IMR-90 (cell line): ENCODE data around the gene IMPDH1.

Experiments used
- BHLHE40 ChIP-seq: fragments of 150-350 bp; IDR thresholded peaks from 2 replicates; pipeline ENCODE4 v1.6.1; 2016; ENCODE audit warnings: mild to moderate bottlenecking, low read depth, low read length
- CEBPB ChIP-seq: IDR thresholded peaks from 2 replicates; pipeline ENCODE4 v1.6.1; 2012; ENCODE audit warnings: low read depth, low read length, improper control_type of control experiment
- CHD1 ChIP-seq: IDR thresholded peaks from 2 replicates; pipeline ENCODE4 v1.6.1; 2012; ENCODE audit warnings: low read depth, low read length, improper control_type of control experiment
- MAZ ChIP-seq: IDR thresholded peaks from 2 replicates; pipeline ENCODE4 v1.6.1; 2012; ENCODE audit warnings: low read depth, mild to moderate bottlenecking, low read length, improper control_type of control experiment, moderate library complexity, borderline replicate concordance
- NFE2L2 ChIP-seq: fragments of 150-350 bp; IDR thresholded peaks from 2 replicates; pipeline ENCODE4 v1.6.1; 2016; ENCODE audit warnings: low read depth, mild to moderate bottlenecking, low read length
- POLR2A ChIP-seq: IDR thresholded peaks from 2 replicates; pipeline ENCODE4 v1.6.1; 2012; ENCODE audit warnings: mild to moderate bottlenecking, low read depth, low read length
- RAD21 ChIP-seq: IDR thresholded peaks from 2 replicates; pipeline ENCODE4 v1.6.1; 2012; ENCODE audit warnings: low read length, improper control_type of control experiment
- RCOR1 ChIP-seq: IDR thresholded peaks from 2 replicates; pipeline ENCODE4 v1.6.1; 2012; ENCODE audit warnings: mild to moderate bottlenecking, low read length, improper control_type of control experiment; ENCODE audit not compliant: insufficient replicate concordance
- RFX5 ChIP-seq: IDR thresholded peaks from 2 replicates; pipeline ENCODE4 v1.8.0; 2012; ENCODE audit warnings: low read depth, mild to moderate bottlenecking, low read length, moderate library complexity
- SMC3 ChIP-seq: fragments of 150-350 bp; IDR thresholded peaks from 2 replicates; pipeline ENCODE4 v1.6.1; 2016; ENCODE audit warnings: low read depth, mild to moderate bottlenecking, antibody characterized with exemption, low read length, moderate library complexity
- TF ChIP-seq, protein P1 (sequence below): conservative IDR thresholded peaks from 2 replicates; pipeline ENCODE4 v1.5.1; 2012; ENCODE audit warnings: mild to moderate bottlenecking, low read depth, low read length, improper control_type of control experiment
- TF ChIP-seq, protein P2 (sequence below): fragments of 150-350 bp; IDR thresholded peaks from 2 replicates; pipeline ENCODE4 v1.6.1; 2016; ENCODE audit warnings: low read depth, mild to moderate bottlenecking, low read length, moderate library complexity, borderline replicate concordance
- TF ChIP-seq, protein P3 (sequence below): fragments of 150-350 bp; IDR thresholded peaks from 2 replicates; pipeline ENCODE4 v1.6.1; 2017; ENCODE audit warnings: mild to moderate bottlenecking, antibody characterized with exemption, low read length, low read depth

DNA sequence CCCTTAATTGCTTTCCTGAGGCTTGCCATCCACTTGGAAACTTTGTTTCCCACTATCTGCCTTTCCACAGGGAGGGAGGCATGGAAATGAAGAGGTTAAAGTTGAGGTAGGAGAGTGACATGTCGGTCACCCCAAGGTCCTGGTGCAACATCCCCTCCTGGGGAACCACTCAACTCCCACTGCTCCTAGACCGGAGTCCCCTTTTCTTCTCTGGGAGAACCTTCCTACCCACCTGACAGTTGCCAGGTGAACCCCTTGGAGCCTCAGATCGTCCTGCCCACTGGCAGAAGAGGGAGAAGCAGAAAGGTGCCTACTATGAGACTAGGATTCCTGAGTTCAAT, 21.7 kb downstream of the IMPDH1 start:
- TF ChIP-seq, protein P1, sequence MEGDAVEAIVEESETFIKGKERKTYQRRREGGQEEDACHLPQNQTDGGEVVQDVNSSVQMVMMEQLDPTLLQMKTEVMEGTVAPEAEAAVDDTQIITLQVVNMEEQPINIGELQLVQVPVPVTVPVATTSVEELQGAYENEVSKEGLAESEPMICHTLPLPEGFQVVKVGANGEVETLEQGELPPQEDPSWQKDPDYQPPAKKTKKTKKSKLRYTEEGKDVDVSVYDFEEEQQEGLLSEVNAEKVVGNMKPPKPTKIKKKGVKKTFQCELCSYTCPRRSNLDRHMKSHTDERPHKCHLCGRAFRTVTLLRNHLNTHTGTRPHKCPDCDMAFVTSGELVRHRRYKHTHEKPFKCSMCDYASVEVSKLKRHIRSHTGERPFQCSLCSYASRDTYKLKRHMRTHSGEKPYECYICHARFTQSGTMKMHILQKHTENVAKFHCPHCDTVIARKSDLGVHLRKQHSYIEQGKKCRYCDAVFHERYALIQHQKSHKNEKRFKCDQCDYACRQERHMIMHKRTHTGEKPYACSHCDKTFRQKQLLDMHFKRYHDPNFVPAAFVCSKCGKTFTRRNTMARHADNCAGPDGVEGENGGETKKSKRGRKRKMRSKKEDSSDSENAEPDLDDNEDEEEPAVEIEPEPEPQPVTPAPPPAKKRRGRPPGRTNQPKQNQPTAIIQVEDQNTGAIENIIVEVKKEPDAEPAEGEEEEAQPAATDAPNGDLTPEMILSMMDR, result no peak
- no peak for TF ChIP-seq RFX5
- TF ChIP-seq MAZ, result no peak
- TF ChIP-seq, protein P2, sequence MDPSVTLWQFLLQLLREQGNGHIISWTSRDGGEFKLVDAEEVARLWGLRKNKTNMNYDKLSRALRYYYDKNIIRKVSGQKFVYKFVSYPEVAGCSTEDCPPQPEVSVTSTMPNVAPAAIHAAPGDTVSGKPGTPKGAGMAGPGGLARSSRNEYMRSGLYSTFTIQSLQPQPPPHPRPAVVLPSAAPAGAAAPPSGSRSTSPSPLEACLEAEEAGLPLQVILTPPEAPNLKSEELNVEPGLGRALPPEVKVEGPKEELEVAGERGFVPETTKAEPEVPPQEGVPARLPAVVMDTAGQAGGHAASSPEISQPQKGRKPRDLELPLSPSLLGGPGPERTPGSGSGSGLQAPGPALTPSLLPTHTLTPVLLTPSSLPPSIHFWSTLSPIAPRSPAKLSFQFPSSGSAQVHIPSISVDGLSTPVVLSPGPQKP, result no peak
- TF ChIP-seq, protein P3, sequence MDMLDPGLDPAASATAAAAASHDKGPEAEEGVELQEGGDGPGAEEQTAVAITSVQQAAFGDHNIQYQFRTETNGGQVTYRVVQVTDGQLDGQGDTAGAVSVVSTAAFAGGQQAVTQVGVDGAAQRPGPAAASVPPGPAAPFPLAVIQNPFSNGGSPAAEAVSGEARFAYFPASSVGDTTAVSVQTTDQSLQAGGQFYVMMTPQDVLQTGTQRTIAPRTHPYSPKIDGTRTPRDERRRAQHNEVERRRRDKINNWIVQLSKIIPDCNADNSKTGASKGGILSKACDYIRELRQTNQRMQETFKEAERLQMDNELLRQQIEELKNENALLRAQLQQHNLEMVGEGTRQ, result no peak
- no peak for TF ChIP-seq POLR2A
- no peak for TF ChIP-seq NFE2L2
- TF ChIP-seq BHLHE40, result no peak
- no peak for TF ChIP-seq CHD1
- no peak for TF ChIP-seq RAD21
- no peak for TF ChIP-seq SMC3
- no peak for TF ChIP-seq CEBPB
- no peak for TF ChIP-seq RCOR1
